ENCODE results near the gene TAB2. TPM values are rescaled to one million over a fixed set of nuclear protein-coding genes. Genes with fewer than 3 reads are reported as not detected.

Gene TAB2
- total RNA-seq, 1 experiment from 2014 or later = 43.6 TPM

DNA sequence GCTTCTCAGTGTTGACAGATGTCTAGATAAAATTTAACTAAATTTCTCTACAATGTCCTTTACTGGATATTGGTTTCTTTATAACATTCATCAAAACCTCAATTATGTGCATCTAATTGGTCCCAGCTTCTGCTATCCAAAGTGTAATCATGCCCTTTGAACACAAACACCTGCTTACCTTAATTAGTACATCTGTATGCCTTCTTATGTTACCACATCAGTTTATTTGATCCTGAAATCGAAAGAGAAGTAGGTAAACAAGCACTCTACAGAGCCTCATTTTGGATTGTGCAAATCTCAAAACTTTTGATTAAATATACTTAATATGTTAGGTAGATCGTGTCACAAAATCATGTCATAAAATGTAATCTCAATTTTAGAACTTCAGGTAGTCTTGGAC is 36.5 kb downstream of the TAB2 start:
- no peak for DNase-seq
- Mint-ChIP-seq H3K27ac (ENCODE audit: unreplicated experiment) (no peak overlapping the region), H3K9me3 (ENCODE audit: unreplicated experiment) (no peaks in the 10 kb centered on the region), H3K4me3 (ENCODE audit: unreplicated experiment) (no peak overlapping the region), H3K27me3 (ENCODE audit: insufficient read depth, unreplicated experiment) (no peaks in the 10 kb centered on the region), H3K4me1 (ENCODE audit: low read depth, unreplicated experiment) (peaks cover 14% of the 10 kb centered on the region), H3K36me3 (ENCODE audit: insufficient read depth, unreplicated experiment) (no peaks in the 10 kb centered on the region)
- no peaks in the 10 kb centered on the region for H3K36me3 ChIP-seq (ENCODE audit: control insufficient read depth, insufficient read depth, low read length)
- intact Hi-C loops (cut with micrococcal nuclease; ENCODE audit: unreplicated experiment) = no loop called here
- no peaks in the 10 kb centered on the region for H3K9me3 ChIP-seq
- no peaks in the 10 kb centered on the region for H3K27me3 ChIP-seq (replicated peaks; ENCODE audit: control insufficient read depth, insufficient read depth, low read length)
- TF ChIP-seq CTCF (IDR thresholded peaks at IDR 0.05; ENCODE audit: insufficient read depth in 1 of 2, low read depth in 1 of 2, low read length in 1 of 2, severe bottlenecking in 1 of 2, unreplicated experiment in 1 of 2) = no peak
- no peaks in the 10 kb centered on the region for H3K4me1 ChIP-seq
- BruUV-seq (replicated peaks) = no TSS peak
- POLR2A ChIA-PET = no interaction called here
- CTCF ChIA-PET = no interaction called here
- no peak overlapping the region for H3K4me3 ChIP-seq (ENCODE audit: low read depth, low read length)

GRCh38 chr6:149356081-149356750 is 38.7 kb downstream of the TAB2 start:
- no TSS peak for BruUV-seq (replicated peaks)
- H3K27me3 ChIP-seq (replicated peaks; ENCODE audit: control insufficient read depth, insufficient read depth, low read length) = no peaks in the 10 kb centered on the region
- H3K4me1 ChIP-seq = no peaks in the 10 kb centered on the region
- ChIA-PET POLR2A (no interaction called here), CTCF (no interaction called here)
- no peak overlapping the region for H3K27ac Mint-ChIP-seq (ENCODE audit: unreplicated experiment)
- H3K4me3 Mint-ChIP-seq (ENCODE audit: unreplicated experiment) = no peak overlapping the region
- intact Hi-C loops (cut with micrococcal nuclease; ENCODE audit: unreplicated experiment) = no loop called here
- TF ChIP-seq CTCF (IDR thresholded peaks at IDR 0.05; ENCODE audit: insufficient read depth in 1 of 2, low read depth in 1 of 2, low read length in 1 of 2, severe bottlenecking in 1 of 2, unreplicated experiment in 1 of 2) = no peak
- H3K27me3 Mint-ChIP-seq (ENCODE audit: insufficient read depth, unreplicated experiment) = no peaks in the 10 kb centered on the region
- H3K9me3 ChIP-seq = no peaks in the 10 kb centered on the region
- no peak overlapping the region for H3K4me3 ChIP-seq (ENCODE audit: low read depth, low read length)
- H3K4me1 Mint-ChIP-seq (ENCODE audit: low read depth, unreplicated experiment) = peaks cover 14% of the 10 kb centered on the region
- H3K9me3 Mint-ChIP-seq (ENCODE audit: unreplicated experiment) = no peaks in the 10 kb centered on the region
- DNase-seq = no peak
- H3K36me3 Mint-ChIP-seq (ENCODE audit: insufficient read depth, unreplicated experiment) = peaks cover 10% of the 10 kb centered on the region
- no peaks in the 10 kb centered on the region for H3K36me3 ChIP-seq (ENCODE audit: control insufficient read depth, insufficient read depth, low read length)

GRCh38 chr6:149357726-149358538 is 40.4 kb downstream of the TAB2 start:
- peaks cover 12% of the 10 kb centered on the region for H3K4me1 Mint-ChIP-seq (ENCODE audit: low read depth, unreplicated experiment)
- no peaks in the 10 kb centered on the region for H3K27me3 ChIP-seq (replicated peaks; ENCODE audit: control insufficient read depth, insufficient read depth, low read length)
- H3K9me3 Mint-ChIP-seq (ENCODE audit: unreplicated experiment) = no peaks in the 10 kb centered on the region
- intact Hi-C loops (cut with micrococcal nuclease; ENCODE audit: unreplicated experiment) = no loop called here
- H3K36me3 ChIP-seq (ENCODE audit: control insufficient read depth, insufficient read depth, low read length) = no peaks in the 10 kb centered on the region
- no peak overlapping the region for H3K4me3 Mint-ChIP-seq (ENCODE audit: unreplicated experiment)
- POLR2A ChIA-PET = no interaction called here
- H3K27ac Mint-ChIP-seq (ENCODE audit: unreplicated experiment) = no peak overlapping the region
- H3K4me1 ChIP-seq = peaks cover 3% of the 10 kb centered on the region; the same call in 1 of the 2 replicates
- H3K36me3 Mint-ChIP-seq (ENCODE audit: insufficient read depth, unreplicated experiment) = peaks cover 15% of the 10 kb centered on the region
- no peak for DNase-seq
- H3K4me3 ChIP-seq (ENCODE audit: low read depth, low read length) = no peak overlapping the region
- CTCF ChIA-PET = no interaction called here
- no peaks in the 10 kb centered on the region for H3K27me3 Mint-ChIP-seq (ENCODE audit: insufficient read depth, unreplicated experiment)
- BruUV-seq (replicated peaks) = no TSS peak
- TF ChIP-seq CTCF (IDR thresholded peaks at IDR 0.05; ENCODE audit: insufficient read depth in 1 of 2, low read depth in 1 of 2, low read length in 1 of 2, severe bottlenecking in 1 of 2, unreplicated experiment in 1 of 2) = no peak
- H3K9me3 ChIP-seq = no peaks in the 10 kb centered on the region

Measured in Caco-2 (cell line).